OCI-LY7 (cell line): ENCODE data around the gene VPREB3.

Source experiments
- CTCF ChIP-seq: fragments of 200-600 bp; sonication (generic); conservative IDR thresholded peaks from 2 replicates; pipeline ENCODE4 v1.5.1; 2014; ENCODE audit warnings: mild to moderate bottlenecking, antibody characterized with exemption, low read length, moderate library complexity, mixed read lengths
- EZH2phosphoT487 ChIP-seq: fragments of 200-600 bp; sonication (generic); IDR thresholded peaks from 2 replicates; pipeline ENCODE4 v1.6.1; 2018; ENCODE audit warnings: low read depth, borderline replicate concordance, mild to moderate bottlenecking, mixed run types, antibody characterized with exemption, low read length, moderate library complexity, mixed read lengths

DNA sequence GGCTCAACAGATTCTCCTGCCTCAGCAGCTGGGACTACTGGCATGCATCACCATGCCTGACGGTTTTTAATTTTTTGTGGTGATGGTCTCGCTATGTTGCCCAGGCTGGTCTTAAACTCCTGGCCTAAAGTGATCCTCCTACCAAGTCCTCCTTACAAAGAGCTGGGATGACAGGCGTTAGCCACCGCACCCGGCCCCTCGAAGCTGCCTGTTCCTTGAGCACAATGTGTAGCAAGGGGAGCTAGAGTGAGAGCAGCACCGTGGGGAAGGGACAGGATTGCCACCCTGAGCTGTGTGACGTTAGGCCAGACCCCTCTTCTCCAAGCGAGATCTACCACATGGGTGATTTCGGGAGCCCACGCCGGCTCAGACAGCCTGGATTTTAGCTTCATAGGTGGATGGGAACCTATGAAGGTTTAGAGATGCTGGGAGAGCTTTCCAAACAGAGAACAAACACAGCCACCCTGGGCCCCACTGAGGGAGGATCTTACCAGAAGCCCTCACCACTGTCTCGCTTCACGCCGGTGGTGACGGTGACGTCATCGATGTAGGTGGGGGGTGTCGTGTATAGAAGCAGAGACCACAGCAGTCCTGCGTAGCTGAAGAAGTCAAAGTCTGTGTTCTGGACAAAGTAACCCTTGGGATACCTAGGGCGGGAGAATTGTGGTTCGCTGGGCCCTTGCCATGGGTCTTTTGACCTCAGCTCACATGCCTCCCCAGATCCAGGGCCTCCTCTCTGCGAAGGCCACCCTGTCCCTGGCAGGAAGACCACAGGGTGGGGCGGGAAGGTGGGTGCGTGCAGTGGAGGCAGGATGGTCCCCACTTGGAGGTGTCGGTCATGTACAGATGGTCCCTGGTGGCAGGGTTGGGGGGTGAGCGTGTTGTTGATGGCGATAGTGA, 40.3 kb downstream of the VPREB3 start:
- TF ChIP-seq CTCF (no peak), EZH2phosphoT487 (no peak)
